ENCODE measurements around the gene HSPA6.
A peak's percentile ranks its signal among the peaks of the same experiment; 100 is the strongest.
"Not testable (repeated sequence)": the region's sequence is repeated elsewhere in the genome, so short reads cannot be mapped to it uniquely, and the experiment has no call there.

The HSPA6 gene

GRCh38 chr1:161502641-161503393 lies 21.5 kb upstream of the HSPA6 start:
- FAIRE-seq (no peak), DNase-seq (ENCODE audit: insufficient read length, low spot score) (no peak)

- DNase-seq (ENCODE audit: insufficient read length, low spot score): no peak
- no peak for FAIRE-seq
Observed at GRCh38 chr1:161503394-161503748, 21.0 kb upstream of the HSPA6 start.

- DNase-seq (ENCODE audit: insufficient read length, low spot score) (no peak), FAIRE-seq (no peak)
Observed at GRCh38 chr1:161505686-161506085, 18.7 kb upstream of the HSPA6 start.

GRCh38 chr1:161506336-161507223 lies 17.8 kb upstream of the HSPA6 start:
- FAIRE-seq: no peak
- DNase-seq (ENCODE audit: insufficient read length, low spot score): no peak

- DNase-seq (ENCODE audit: insufficient read length, low spot score) (no peak), FAIRE-seq (no peak)
Observed at GRCh38 chr1:161510477-161510876, 13.9 kb upstream of the HSPA6 start.

- DNase-seq (ENCODE audit: insufficient read length, low spot score): no peak
- FAIRE-seq: no peak
Observed at GRCh38 chr1:161511018-161511755, 13.2 kb upstream of the HSPA6 start.

- no peak for FAIRE-seq
- no peak for DNase-seq (ENCODE audit: insufficient read length, low spot score)
Observed at GRCh38 chr1:161511756-161512060, 12.6 kb upstream of the HSPA6 start.

GRCh38 chr1:161512636-161513447 lies 11.5 kb upstream of the HSPA6 start:
- not testable (repeated sequence) for DNase-seq (ENCODE audit: insufficient read length, low spot score); FAIRE-seq

- not testable (repeated sequence) for DNase-seq (ENCODE audit: insufficient read length, low spot score); FAIRE-seq
Observed at GRCh38 chr1:161513448-161513780, 10.9 kb upstream of the HSPA6 start.

GRCh38 chr1:161513953-161514352 lies 10.4 kb upstream of the HSPA6 start:
- not testable (repeated sequence) for FAIRE-seq; DNase-seq (ENCODE audit: insufficient read length, low spot score)

GRCh38 chr1:161523041-161523816 lies 1.1 kb upstream of the HSPA6 start:
- DNase-seq (ENCODE audit: insufficient read length, low spot score); FAIRE-seq: not testable (repeated sequence)

- DNase-seq (ENCODE audit: insufficient read length, low spot score); FAIRE-seq: not testable (repeated sequence)
Observed at GRCh38 chr1:161524742-161525291, 477 bp downstream of the HSPA6 start.

- FAIRE-seq; DNase-seq (ENCODE audit: insufficient read length, low spot score): not testable (repeated sequence)
Observed at GRCh38 chr1:161525321-161525720, 981 bp downstream of the HSPA6 start.

- DNase-seq (ENCODE audit: insufficient read length, low spot score); FAIRE-seq: not testable (repeated sequence)
Observed at GRCh38 chr1:161525918-161526317, 1.6 kb downstream of the HSPA6 start.

- not testable (repeated sequence) for DNase-seq (ENCODE audit: insufficient read length, low spot score); FAIRE-seq
Observed at GRCh38 chr1:161528550-161528949, 4.2 kb downstream of the HSPA6 start.

GRCh38 chr1:161529463-161530104 lies 5.2 kb downstream of the HSPA6 start:
- not testable (repeated sequence) for DNase-seq (ENCODE audit: insufficient read length, low spot score)
- FAIRE-seq: peak; percentile 9

- not testable (repeated sequence) for FAIRE-seq; DNase-seq (ENCODE audit: insufficient read length, low spot score)
Observed at GRCh38 chr1:161530158-161530557, 5.8 kb downstream of the HSPA6 start.

Data from HTR-8/SVneo (cell line).